HL-60 (cell line): ENCODE data around the gene CHST14.

Experiments used
- DNase-seq, 2 experiments: peaks; one replicate each; pipeline ENCODE4 v3.0.0-alpha.2; 2010 to 2020; ENCODE audit warnings: low read depth in 1 of 2, low spot score in 1 of 2
- H3K27ac ChIP-seq: fragments of 250-450 bp; sonication (Bioruptor Pico); replicated peaks from 2 replicates; pipeline ENCODE4 v1.5.1; 2020; ENCODE audit warnings: mild to moderate bottlenecking, moderate library complexity
- H3K27me3 ChIP-seq: fragments of 250-450 bp; sonication (Bioruptor Pico); 2 replicates; pipeline ENCODE4 v1.5.1; 2021; ENCODE audit warnings: mild to moderate bottlenecking, moderate library complexity; ENCODE audit not compliant: insufficient read depth, poor library complexity, severe bottlenecking
- H3K4me3 ChIP-seq: replicated peaks from 2 replicates; pipeline ENCODE4 v1.5.1; 2011; ENCODE audit warnings: mild to moderate bottlenecking, control low read depth, low read length; ENCODE audit not compliant: insufficient read depth
- CTCF ChIP-seq: IDR thresholded peaks from one replicate; pipeline ENCODE4 v1.5.1; 2011; ENCODE audit warnings: low read length, control low read depth, inconsistent platforms; ENCODE audit not compliant: insufficient read depth
- GABPA ChIP-seq: IDR thresholded peaks from 2 replicates; pipeline ENCODE4 v1.6.1; 2012; ENCODE audit warnings: low read depth
- POLR2AphosphoS5 ChIP-seq: IDR thresholded peaks from 2 replicates; pipeline ENCODE4 v1.6.1; 2012; ENCODE audit warnings: low read depth
- SPI1 ChIP-seq: IDR thresholded peaks from 2 replicates; pipeline ENCODE4 v1.6.1; 2012; ENCODE audit warnings: low read depth, mild to moderate bottlenecking, borderline replicate concordance
- TF ChIP-seq, protein P1 (sequence below): IDR thresholded peaks from 2 replicates; pipeline ENCODE4 v1.6.1; 2012; ENCODE audit warnings: low read depth; ENCODE audit not compliant: insufficient replicate concordance

The CHST14 gene

GRCh38 chr15:40479024-40479423 lies 8.2 kb downstream of the CHST14 start:
- no peak for DNase-seq
- H3K27me3 ChIP-seq: peaks cover 2% of the 10 kb centered on the region
- no peak for TF ChIP-seq GABPA
- H3K27ac ChIP-seq: no peak overlapping the region
- H3K4me3 ChIP-seq: no peak overlapping the region

- no peak for DNase-seq
- Histone ChIP-seq H3K27ac (no peak overlapping the region), H3K4me3 (no peak overlapping the region), H3K27me3 (peaks cover 2% of the 10 kb centered on the region)
- TF ChIP-seq SPI1 (no peak), GABPA (no peak), POLR2AphosphoS5 (no peak), CTCF (no peak)
- TF ChIP-seq, protein P1, sequence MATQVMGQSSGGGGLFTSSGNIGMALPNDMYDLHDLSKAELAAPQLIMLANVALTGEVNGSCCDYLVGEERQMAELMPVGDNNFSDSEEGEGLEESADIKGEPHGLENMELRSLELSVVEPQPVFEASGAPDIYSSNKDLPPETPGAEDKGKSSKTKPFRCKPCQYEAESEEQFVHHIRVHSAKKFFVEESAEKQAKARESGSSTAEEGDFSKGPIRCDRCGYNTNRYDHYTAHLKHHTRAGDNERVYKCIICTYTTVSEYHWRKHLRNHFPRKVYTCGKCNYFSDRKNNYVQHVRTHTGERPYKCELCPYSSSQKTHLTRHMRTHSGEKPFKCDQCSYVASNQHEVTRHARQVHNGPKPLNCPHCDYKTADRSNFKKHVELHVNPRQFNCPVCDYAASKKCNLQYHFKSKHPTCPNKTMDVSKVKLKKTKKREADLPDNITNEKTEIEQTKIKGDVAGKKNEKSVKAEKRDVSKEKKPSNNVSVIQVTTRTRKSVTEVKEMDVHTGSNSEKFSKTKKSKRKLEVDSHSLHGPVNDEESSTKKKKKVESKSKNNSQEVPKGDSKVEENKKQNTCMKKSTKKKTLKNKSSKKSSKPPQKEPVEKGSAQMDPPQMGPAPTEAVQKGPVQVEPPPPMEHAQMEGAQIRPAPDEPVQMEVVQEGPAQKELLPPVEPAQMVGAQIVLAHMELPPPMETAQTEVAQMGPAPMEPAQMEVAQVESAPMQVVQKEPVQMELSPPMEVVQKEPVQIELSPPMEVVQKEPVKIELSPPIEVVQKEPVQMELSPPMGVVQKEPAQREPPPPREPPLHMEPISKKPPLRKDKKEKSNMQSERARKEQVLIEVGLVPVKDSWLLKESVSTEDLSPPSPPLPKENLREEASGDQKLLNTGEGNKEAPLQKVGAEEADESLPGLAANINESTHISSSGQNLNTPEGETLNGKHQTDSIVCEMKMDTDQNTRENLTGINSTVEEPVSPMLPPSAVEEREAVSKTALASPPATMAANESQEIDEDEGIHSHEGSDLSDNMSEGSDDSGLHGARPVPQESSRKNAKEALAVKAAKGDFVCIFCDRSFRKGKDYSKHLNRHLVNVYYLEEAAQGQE: no peak
Measured at GRCh38 chr15:40481341-40482074, 10.7 kb downstream of the CHST14 start.

DNA sequence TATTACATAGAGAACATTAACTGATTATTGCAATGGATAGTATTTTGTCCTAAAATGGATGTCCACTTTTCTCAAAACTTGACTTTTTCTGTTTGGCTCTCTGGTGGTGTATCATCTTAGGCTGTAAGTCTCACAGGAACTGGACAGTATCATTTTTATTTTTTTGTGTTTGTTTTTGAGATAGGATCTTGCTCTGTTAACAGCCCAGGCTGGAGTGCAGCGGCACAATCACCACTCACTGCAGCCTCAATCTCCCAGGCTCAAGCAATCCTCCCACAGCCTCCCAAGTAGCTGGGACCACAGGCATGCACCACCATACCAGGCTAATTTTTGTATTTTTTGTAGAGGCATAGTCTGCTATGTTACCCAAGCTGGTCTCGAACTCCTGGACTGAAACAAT lies 13.1 kb downstream of the CHST14 start:
- H3K27ac ChIP-seq: no peak overlapping the region
- H3K4me3 ChIP-seq: no peak overlapping the region
- no peak for DNase-seq
- TF ChIP-seq, protein P1: no peak
- TF ChIP-seq POLR2AphosphoS5 (no peak), CTCF (no peak), GABPA (no peak), SPI1 (no peak)
- H3K27me3 ChIP-seq: no peaks in the 10 kb centered on the region

DNA sequence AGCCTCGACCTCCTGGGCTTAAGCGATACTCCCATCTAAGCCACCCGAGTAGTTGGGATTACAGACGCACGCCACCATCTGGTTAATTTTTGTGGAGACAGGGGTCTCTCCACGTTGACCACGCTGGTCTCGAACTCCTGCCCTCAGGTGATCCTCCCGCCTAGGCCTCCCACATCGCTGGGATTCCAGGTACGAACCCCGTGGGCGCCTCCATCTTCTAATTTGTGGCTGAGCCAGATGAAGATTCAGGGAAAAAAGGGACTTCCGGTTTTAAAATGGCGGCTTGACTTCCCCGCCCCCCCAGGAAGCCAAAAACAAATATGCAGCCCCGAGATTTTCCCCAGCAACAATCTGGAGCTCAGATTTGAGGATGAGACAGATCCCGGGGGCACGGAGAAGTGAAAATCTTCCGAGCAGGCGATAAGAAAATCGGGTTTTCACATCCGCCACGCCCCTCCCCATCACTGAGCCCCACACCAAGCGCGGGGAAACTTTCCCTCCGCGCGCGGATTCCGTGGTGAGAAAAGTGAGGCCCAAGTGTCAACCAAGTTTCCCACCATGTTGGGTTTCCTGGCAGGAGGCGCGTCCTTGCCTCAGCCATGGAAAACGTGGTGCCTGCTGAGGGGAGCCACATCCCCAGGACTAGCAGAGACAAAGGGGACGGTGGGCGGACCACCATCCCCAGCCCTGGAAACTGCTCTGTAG lies 15.4 kb downstream of the CHST14 start:
- H3K27ac ChIP-seq: no peak overlapping the region
- DNase-seq: no peak
- H3K4me3 ChIP-seq: no peak overlapping the region

More for the DNA sequence above, 15.4 kb downstream of the CHST14 start:
- TF ChIP-seq SPI1 (no peak), POLR2AphosphoS5 (no peak), GABPA (no peak)
- no peaks in the 10 kb centered on the region for H3K27me3 ChIP-seq
